ENCODE data around the gene AFAP1. TPM values are rescaled to one million over a fixed set of nuclear protein-coding genes. Genes with fewer than 3 reads are reported as not detected.

Gene AFAP1
- total and polyA plus RNA-seq, 2 donors from 2014 or later = 2.6 to 26.3 TPM

DNA sequence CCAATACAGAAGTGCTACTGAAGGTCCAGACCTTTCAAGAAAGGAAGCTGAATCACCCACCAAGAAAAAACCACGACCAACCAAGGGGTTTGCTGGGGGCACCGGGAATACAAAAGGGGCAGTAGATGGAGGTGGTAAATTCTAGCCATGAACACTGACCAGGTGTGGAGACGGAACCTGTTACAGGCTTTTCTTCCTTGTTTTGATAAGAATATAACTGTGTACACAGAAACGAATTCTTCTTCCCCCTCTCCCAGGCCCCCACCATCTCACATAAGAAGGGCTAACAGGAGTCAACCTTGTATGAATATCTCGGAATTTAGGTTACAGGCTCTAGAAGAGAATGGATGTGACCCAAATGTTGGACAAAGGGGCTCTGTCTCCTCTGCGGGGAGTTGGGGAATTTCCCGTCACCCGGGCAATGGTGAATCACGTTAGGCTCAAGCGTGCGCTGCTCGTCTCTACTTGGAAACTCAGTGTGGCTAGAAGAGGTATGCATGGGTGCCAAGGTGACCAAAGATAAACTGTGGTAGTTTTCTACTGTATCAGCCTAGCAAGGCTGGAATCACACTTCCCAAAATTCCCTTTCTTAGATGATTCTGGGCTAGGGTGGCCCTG, 87.0 kb downstream of the AFAP1 start:
- TF ChIP-seq, protein P1, sequence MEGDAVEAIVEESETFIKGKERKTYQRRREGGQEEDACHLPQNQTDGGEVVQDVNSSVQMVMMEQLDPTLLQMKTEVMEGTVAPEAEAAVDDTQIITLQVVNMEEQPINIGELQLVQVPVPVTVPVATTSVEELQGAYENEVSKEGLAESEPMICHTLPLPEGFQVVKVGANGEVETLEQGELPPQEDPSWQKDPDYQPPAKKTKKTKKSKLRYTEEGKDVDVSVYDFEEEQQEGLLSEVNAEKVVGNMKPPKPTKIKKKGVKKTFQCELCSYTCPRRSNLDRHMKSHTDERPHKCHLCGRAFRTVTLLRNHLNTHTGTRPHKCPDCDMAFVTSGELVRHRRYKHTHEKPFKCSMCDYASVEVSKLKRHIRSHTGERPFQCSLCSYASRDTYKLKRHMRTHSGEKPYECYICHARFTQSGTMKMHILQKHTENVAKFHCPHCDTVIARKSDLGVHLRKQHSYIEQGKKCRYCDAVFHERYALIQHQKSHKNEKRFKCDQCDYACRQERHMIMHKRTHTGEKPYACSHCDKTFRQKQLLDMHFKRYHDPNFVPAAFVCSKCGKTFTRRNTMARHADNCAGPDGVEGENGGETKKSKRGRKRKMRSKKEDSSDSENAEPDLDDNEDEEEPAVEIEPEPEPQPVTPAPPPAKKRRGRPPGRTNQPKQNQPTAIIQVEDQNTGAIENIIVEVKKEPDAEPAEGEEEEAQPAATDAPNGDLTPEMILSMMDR (IDR thresholded peaks at IDR 0.05; ENCODE audit: borderline replicate concordance, extremely low read depth, insufficient read depth) = no peak

DNA sequence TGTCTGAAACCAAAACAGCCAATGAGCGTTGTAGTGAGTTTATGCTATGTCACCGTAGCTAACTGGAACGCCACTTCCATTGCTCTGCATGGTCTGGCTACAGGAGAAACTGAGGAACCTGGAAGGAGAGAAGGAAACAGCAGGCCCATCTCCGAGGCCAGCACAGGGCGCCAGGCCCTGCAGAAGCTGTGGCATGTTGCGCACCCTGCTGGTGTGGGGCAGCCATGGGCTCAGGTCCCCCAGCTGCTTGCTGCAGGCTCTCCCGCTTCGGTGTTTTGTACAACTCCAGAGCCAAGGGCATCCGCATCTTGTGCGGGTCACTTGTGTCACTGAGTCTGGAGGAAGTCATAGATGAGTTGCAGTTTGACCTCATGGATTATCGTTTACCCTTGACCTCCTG, 89.2 kb downstream of the AFAP1 start:
- intact Hi-C loops (cut with DNase I) = no loop called here
- Histone ChIP-seq H3K27ac (ENCODE audit: low read depth in 2 of 2, low read length in 2 of 2) (no peak overlapping the region), H3K4me3 (ENCODE audit: low read length in 3 of 3) (no peak overlapping the region), H3K9me3 (ENCODE audit: control insufficient read depth in 2 of 3, insufficient read depth in 1 of 3, low read length in 3 of 3) (no peaks in the 10 kb centered on the region), H3K9ac (ENCODE audit: low read length in 3 of 3) (no peak overlapping the region), H3K4me1 (ENCODE audit: control insufficient read depth in 2 of 3, insufficient read depth in 2 of 3, low read depth in 1 of 3, low read length in 3 of 3) (no peaks in the 10 kb centered on the region), H3K27me3 (ENCODE audit: control insufficient read depth, insufficient read depth, low read length) (no peaks in the 10 kb centered on the region), H3K36me3 (ENCODE audit: control insufficient read depth in 2 of 3, insufficient read depth in 3 of 3, low read length in 3 of 3) (peaks cover 0 to 3% (median 0%) of the 10 kb centered on the region in 3 donors)
- FAIRE-seq = no peak
- DNase-seq = no peak
- TF ChIP-seq, protein P1 (IDR thresholded peaks at IDR 0.05; ENCODE audit: borderline replicate concordance, extremely low read depth, insufficient read depth) = no peak

More for the DNA sequence above, 87.0 kb downstream of the AFAP1 start:
- intact Hi-C loops (cut with DNase I) = no loop called here
- Histone ChIP-seq H3K36me3 (ENCODE audit: control insufficient read depth in 2 of 3, insufficient read depth in 3 of 3, low read length in 3 of 3) (peaks cover 0 to 3% (median 0%) of the 10 kb centered on the region in 3 donors), H3K27ac (ENCODE audit: low read depth in 2 of 2, low read length in 2 of 2) (no peak overlapping the region), H3K4me3 (ENCODE audit: low read length in 3 of 3) (no peak overlapping the region), H3K9ac (ENCODE audit: low read length in 3 of 3) (no peak overlapping the region), H3K4me1 (ENCODE audit: control insufficient read depth in 2 of 3, insufficient read depth in 2 of 3, low read depth in 1 of 3, low read length in 3 of 3) (no peaks in the 10 kb centered on the region), H3K9me3 (ENCODE audit: control insufficient read depth in 2 of 3, insufficient read depth in 1 of 3, low read length in 3 of 3) (no peaks in the 10 kb centered on the region), H3K27me3 (ENCODE audit: control insufficient read depth, insufficient read depth, low read length) (no peaks in the 10 kb centered on the region)
- DNase-seq (no peak), FAIRE-seq (no peak)

DNA sequence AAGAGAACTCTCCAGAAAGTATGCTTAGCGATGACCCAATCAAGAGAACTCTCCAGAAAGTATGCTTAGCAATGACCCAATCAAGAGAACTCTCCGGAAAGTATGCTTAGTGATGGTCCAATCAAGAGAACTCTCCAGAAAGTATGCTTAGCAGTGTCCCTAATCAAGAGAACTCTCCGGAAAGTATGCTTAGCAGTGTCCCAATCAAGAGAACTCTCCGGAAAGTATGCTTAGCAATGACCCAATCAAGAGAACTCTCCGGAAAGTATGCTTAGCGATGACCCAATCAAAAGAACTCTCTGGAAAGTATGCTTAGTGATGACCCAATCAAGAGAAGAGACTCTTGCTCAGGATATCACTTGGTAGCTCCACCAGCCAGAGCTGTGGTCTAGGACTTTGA, 92.5 kb downstream of the AFAP1 start:
- H3K9me3 ChIP-seq (ENCODE audit: control insufficient read depth in 2 of 3, insufficient read depth in 1 of 3, low read length in 3 of 3) = no peaks in the 10 kb centered on the region
- intact Hi-C loops (cut with DNase I) = no loop called here
- no peak overlapping the region for H3K9ac ChIP-seq (ENCODE audit: low read length in 3 of 3)
- H3K4me1 ChIP-seq (ENCODE audit: control insufficient read depth in 2 of 3, insufficient read depth in 2 of 3, low read depth in 1 of 3, low read length in 3 of 3) = peaks cover 0 to 9% (median 0%) of the 10 kb centered on the region in 3 donors
- DNase-seq (no peak), FAIRE-seq (no peak)
- no peaks in the 10 kb centered on the region for H3K27me3 ChIP-seq (ENCODE audit: control insufficient read depth, insufficient read depth, low read length)
- TF ChIP-seq, protein P1 (IDR thresholded peaks at IDR 0.05; ENCODE audit: borderline replicate concordance, extremely low read depth, insufficient read depth) = no peak
- no peak overlapping the region for H3K4me3 ChIP-seq (ENCODE audit: low read length in 3 of 3)
- H3K36me3 ChIP-seq (ENCODE audit: control insufficient read depth in 2 of 3, insufficient read depth in 3 of 3, low read length in 3 of 3) = no peaks in the 10 kb centered on the region
- H3K27ac ChIP-seq (ENCODE audit: low read depth in 2 of 2, low read length in 2 of 2) = no peak overlapping the region

Data from kidney (tissue), 14 donors.